Esophagus muscularis mucosa (tissue), 3 donors: ENCODE measurements around the gene STARD13.

Experiments
- POLR2A ChIP-seq: fragments of 450-650 bp; IDR thresholded peaks from one replicate; pipeline ENCODE4 v1.6.1; 2017; ENCODE audit warnings: antibody characterized with exemption, moderate library complexity, mild to moderate bottlenecking, low read depth
- TF ChIP-seq, protein P1 (sequence below), 3 experiments: fragments of 200-600 bp in 2 of 3; fragments of 450-650 bp in 1 of 3; sonication (generic) in 2 of 3; IDR thresholded peaks; one replicate each; pipeline ENCODE4 v1.5.1; 2017 to 2019; ENCODE audit warnings: antibody characterized with exemption in 3 of 3, mild to moderate bottlenecking in 2 of 3, moderate library complexity in 1 of 3

DNA sequence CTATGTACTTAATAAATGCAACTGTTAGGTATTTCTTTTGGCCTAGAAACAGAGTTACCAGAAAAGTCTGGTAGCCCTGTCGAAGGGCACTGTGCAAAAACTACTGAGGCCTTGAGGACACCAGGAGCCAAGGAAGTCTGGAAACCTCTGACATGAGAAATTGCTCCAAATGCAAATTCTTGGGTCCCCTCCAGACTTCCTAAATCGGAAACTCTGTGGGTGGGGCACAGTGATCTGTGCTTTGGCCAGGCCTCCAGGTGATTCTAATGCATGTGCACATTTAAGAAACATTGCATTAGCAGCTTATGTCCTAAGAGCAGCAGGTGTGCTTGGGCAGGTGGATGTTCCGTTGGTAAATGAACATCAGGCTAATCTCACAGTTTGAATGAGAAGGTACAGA, 50.0 kb downstream of the STARD13 start:
- TF ChIP-seq POLR2A: no peak
- TF ChIP-seq, protein P1, sequence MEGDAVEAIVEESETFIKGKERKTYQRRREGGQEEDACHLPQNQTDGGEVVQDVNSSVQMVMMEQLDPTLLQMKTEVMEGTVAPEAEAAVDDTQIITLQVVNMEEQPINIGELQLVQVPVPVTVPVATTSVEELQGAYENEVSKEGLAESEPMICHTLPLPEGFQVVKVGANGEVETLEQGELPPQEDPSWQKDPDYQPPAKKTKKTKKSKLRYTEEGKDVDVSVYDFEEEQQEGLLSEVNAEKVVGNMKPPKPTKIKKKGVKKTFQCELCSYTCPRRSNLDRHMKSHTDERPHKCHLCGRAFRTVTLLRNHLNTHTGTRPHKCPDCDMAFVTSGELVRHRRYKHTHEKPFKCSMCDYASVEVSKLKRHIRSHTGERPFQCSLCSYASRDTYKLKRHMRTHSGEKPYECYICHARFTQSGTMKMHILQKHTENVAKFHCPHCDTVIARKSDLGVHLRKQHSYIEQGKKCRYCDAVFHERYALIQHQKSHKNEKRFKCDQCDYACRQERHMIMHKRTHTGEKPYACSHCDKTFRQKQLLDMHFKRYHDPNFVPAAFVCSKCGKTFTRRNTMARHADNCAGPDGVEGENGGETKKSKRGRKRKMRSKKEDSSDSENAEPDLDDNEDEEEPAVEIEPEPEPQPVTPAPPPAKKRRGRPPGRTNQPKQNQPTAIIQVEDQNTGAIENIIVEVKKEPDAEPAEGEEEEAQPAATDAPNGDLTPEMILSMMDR (IDR thresholded peaks at IDR 0.05): no peak
